SW480 (cell line): Measurements from ENCODE around the gene TRPM2.
"Not testable (repeated sequence)": the region's sequence is repeated elsewhere in the genome, so short reads cannot be mapped to it uniquely, and the experiment has no call there.

Experiments
- DNase-seq: peaks from one replicate; pipeline ENCODE4 v3.0.0-alpha.2; 2016; ENCODE audit warnings: low spot score

Gene TRPM2

DNA sequence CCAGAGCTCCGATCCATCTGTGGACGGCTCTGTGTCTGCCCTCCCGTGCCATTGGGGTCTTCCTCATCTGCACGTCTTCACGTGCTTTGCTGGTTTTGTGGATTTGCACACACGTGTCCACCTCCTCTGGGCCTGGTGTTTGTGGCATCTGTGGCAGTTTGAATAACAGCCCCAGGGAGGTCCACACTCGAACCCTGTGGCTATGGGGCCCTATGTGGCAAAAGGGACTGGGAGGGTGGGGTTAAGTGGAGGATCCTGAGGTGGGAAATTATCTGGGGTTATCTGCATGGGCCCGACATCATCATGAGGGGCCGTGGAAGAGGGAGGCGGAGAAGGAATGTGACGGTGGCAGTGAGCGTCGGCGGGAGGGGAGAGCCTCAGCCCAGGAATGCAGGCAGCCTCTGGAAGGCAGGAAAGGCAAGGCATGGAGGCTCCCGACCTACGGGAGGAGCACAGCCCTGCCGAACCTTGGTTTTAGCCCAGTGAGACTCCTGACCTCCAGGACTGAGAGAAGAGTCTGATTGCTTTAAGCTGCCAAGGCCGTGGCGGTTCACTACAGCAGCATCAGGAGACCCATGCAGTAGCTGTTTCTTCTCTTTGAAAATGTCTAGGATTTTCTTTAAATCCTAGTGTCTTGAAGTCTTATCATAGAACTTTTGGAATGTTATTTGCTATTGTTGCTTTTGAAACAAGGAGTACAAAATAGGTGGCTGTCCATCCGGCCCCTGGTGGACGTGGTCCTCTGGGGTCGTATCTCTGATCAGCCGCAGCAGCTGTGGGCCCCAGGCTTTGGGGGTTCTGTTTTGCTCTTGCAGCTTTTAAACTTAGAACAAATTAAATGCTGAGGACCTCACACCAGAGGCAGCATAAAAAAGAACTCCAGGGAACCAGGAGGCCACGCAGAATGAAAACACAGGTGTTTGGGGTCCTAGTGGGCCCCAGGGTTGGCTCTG, 61.9 kb downstream of the TRPM2 start:
- no peak for DNase-seq

- no peak for DNase-seq
These were observed 62.8 kb downstream of the TRPM2 start for GRCh38 chr21:44416193-44416592.

DNA sequence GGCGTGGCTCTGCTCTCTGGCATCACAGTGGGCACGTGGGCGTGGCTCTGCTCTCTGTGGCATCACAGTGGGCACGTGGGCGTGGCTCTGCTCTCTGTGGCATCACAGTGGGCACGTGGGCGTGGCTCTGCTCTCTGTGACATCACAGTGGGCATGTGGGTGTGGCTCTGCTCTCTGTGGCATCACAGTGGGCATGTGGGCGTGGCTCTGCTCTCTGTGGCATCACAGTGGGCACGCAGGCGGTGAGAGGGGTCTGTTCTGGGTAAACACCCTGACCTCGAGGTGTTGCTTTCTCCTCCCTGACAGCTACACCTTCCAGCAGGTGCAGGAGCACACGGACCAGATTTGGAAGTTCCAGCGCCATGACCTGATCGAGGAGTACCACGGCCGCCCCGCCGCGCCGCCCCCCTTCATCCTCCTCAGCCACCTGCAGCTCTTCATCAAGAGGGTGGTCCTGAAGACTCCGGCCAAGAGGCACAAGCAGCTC, 64.2 kb downstream of the TRPM2 start:
- DNase-seq, result not testable (repeated sequence)

DNA sequence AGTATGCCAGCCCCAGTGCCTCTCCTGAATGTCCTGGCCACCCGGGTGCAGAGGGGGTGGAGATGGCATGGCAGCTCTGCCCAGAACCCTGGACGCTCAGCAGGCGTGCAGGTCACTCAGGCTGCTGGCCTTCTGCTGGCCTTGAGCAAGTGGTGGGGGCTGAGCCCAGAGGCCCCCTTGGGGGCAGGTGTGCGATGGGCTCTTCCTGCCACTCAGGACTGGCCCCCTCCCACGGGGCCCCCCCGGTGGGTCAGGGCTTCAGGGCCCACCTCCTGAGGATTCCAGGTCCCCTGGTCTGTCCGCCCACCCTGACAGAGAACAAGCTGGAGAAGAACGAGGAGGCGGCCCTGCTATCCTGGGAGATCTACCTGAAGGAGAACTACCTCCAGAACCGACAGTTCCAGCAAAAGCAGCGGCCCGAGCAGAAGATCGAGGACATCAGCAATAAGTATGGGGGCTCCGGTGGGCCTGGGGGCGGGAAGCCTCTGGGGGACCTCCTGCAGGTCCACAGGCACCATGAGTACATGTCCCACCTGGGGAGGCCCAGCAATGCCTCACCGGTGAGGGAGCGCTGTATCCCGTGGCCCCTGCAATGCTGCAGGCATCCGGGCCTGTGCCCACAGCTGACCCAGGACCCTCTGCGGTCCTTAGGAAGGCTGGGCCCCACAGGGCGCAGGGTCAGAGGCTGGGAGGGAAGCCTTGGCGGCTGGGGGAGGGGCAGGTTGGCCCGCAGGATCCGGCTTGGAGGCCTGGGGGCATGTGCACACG, 64.9 kb downstream of the TRPM2 start:
- DNase-seq, result no peak

DNA sequence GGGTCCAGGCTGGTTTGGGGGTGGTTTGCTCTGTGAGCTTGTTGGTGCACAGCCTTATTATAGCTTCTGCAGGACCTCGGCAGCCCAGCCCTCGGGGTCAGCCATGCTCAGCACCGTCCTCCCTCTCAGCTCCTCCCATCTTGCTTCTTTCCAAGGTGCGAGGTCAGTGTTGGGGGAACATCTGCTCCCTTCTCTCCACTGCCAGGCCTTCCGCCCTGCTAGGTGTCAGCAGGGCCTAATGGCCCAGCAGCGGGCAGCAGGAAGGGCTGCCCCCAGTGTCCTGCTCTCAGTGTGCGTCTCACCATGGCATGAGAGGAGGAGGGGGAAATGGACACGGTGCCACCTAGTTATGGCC, 65.4 kb downstream of the TRPM2 start:
- DNase-seq, result no peak

- no peak for DNase-seq
These were observed 66.3 kb downstream of the TRPM2 start for GRCh38 chr21:44419679-44420078.

DNA sequence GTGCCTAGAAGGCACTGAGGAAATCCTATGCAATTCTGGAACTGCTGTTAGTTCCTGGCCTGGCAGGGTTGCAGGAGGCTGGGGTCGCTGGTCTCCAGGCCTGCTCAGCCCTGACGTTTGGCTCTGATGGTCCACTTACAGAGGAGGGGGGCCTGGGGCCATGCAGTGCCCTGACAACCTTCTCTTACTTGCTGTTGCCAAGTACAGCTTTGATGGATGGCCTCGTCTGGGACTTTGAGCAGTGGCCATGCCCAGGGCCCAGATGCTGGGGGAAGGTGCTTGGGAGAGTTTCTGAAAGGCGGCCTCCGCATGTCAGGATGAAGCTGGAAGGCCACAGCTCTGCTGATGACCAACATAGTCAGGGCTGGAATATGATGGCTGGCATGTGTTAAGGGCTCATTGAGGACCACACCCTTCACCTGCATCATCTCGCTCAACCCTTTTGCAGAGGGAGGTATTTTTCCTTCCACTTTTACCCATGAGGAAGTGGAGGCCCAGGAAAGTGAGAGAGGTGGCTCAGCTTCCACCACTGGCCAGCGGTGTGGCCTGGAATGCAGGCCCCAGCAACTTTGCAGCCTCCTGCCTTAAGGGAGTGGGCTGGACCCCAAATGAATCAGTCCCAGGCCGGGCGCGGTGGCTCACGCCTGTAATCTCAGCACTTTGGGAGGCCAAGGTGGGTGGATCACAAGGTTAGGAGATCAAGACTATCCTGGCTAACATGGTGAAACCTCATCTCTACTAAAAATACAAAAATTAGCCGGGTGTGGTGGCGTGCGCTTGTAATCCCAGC, 67.2 kb downstream of the TRPM2 start:
- DNase-seq, result no peak

DNA sequence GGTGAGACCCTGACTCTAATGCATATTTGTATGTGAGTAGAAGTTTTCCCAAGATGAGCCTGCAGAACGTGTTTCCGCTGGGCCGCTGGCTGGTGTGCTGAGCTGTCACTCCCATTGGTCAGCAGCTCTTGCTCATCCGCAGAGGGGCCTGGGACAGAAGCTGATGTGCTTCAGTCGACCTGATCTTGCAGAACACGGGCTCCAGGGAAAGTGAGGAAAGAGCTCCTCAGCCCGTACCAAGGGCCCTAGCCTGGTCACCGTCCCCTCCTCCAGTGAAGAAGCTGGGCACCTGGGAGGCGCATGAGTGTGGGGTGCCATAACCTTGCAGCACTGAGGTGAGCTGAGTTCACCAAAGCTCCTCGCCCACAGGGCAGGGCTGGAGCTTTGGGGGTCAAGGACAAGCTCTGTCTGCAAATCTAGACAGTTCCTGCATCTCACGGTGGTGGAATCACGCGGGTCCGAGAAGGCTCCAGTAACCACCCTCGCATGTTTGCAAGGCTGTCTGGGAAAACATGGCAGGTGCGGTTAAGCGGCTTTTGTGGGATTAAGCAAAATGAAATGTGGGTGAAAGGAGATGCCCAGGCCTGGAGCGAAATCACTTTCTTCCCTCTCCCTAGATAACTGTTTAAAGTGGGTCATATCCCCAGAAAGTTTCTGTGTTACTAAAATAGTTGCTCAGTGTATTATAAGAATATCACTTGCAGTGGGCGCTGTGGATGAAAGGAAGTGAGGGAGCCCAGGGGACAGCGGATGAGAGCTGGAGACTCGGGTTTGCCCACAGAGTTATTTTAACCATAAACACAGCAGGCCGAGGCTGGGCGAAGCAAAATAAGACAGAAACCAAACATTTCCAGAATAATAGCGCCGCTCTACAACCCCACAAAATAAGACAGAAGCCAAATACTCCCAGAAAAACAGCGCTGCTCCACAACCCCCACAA, 68.8 kb downstream of the TRPM2 start:
- DNase-seq, result no peak

DNA sequence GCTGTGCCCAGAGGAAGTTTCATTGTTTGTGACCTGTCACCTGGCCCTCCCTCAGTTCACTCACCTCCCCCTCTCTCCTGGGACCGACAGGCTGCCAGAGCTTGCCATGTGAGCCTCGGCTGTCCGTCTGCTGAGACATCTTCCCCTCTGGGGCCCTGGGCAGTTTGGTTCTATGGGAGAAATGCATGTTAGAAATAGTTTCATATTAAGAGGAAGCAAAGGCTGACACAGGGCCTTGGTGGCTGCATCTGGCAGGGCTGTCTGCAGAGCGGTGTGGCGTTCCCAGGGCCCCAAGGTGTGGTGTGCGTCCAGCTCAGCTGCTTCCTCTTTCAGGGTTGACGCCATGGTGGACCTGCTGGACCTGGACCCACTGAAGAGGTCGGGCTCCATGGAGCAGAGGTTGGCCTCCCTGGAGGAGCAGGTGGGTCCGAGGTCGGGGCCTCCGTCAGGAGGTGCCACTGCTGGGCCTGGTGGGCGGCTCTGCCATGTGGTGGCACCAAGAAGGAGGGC, 69.9 kb downstream of the TRPM2 start:
- DNase-seq, result no peak

GRCh38 chr21:44423941-44424607, 70.7 kb downstream of the TRPM2 start:
- no peak for DNase-seq

DNA sequence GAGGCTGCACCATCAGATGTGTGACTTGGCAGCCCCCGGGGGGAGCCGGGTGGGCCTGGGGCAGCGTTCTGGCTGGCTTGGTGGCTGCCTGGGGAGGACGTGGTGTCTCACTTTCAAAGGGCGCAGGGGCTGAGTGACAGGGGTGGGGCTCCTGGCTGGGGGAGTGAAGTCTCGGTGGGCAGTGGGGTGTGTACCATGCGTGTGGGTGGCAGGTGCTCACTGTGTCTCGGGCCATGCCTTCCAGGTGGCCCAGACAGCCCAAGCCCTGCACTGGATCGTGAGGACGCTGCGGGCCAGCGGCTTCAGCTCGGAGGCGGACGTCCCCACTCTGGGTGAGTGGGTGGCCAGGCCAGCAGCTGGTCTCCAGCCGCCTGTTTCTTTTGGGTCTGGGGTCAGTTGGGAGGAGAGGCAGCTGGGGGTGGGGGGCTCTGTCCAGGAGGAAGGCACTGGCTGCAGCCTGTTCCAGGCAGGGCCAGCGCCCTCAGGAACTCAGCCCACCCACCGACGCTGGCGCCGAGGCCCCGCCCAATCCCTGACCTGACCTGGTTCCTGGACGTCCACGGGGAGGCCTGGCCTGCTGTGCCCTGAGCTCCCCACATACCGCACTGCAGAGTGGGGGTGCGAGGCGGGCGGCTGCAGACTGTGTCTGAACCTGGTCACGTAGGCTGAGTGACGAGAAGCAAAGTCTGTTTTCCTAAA, 71.3 kb downstream of the TRPM2 start:
- peak; percentile 37 for DNase-seq

GRCh38 chr21:44425307-44425894, 72.0 kb downstream of the TRPM2 start:
- peak; percentile 74 for DNase-seq

GRCh38 chr21:44425895-44426662, 72.7 kb downstream of the TRPM2 start:
- no peak for DNase-seq

DNA sequence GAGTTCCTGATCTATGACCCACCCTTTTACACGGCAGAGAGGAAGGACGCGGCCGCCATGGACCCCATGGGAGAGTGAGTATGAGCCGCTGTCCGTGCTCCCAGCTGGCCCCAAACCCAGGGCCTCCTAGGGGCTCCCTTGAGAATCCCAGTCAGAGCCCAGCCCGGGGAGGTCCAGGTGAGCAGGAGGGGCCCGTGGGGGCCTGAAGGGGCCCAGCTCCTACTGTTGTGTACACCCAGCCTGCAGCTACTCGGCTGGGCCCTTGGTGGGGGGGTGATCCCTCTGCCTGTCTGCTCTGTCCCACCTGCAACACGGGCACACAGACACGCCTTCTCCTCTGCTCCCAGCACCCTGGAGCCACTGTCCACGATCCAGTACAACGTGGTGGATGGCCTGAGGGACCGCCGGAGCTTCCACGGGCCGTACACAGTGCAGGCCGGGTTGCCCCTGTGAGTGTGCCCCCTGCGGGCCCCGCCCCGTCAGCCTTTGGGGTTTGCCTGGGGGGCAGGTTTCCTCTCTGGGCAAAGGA, 73.3 kb downstream of the TRPM2 start:
- no peak for DNase-seq

DNA sequence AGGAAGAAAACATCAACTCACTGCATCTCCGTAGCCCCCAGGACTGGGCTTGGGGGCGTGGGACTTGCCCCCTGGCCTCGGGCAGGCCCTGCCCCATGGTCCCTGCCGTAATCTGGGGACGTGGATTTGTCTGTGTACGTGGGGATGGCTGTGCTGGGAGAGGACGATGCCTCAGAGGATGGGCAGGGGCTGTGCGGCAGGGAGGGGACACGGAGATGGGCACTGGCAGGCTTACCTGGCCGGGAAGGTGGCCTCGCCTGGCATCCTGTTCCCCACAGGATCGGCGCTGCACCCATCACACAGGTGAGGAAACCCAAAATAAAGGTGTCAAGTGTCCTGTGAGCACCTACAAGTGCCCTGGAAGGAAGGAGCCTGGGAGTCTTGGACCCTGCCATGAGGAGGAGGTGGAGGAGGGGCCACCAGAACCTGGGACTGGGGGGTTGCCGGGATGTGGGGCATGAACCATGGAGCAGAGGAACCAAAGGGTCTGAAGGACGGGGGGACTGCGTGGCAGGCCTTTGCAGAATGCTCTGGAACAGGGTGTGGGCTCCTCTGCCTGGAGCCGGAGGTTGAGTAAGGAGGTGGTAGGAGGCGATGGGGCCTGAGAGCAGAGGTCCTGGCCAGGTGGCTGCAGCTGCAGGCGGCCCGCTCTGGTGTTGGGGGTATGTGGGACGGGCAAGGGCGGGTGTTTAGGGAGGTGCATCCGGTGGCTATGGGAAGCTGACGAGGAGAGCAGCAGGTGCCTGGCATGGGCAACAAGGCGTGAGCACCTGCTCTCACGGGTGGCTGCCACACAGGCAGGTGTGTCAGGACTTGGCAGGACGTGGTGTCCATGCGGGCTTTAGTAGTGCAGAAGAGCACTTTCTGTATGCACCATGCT, 74.1 kb downstream of the TRPM2 start:
- peak; percentile 85 for DNase-seq

- peak; percentile 96 for DNase-seq
These were observed 75.0 kb downstream of the TRPM2 start for GRCh38 chr21:44428281-44428960.

GRCh38 chr21:44429894-44430293, 76.5 kb downstream of the TRPM2 start:
- no peak for DNase-seq
